HG03575 (cell line): ENCODE data around the gene SHC4.
"Not testable (repeated sequence)": the region's sequence is repeated elsewhere in the genome, so short reads cannot be mapped to it uniquely, and the experiment has no call there.

Experiments used
- ATAC-seq: cut with Tn5 transposase; IDR thresholded peaks from one replicate; pipeline ENCODE4 v1.9.1; 2021; ENCODE audit not compliant: unreplicated experiment, insufficient number of reproducible peaks, low FRiP score; ENCODE audit errors: extremely low read depth

The SHC4 gene

DNA sequence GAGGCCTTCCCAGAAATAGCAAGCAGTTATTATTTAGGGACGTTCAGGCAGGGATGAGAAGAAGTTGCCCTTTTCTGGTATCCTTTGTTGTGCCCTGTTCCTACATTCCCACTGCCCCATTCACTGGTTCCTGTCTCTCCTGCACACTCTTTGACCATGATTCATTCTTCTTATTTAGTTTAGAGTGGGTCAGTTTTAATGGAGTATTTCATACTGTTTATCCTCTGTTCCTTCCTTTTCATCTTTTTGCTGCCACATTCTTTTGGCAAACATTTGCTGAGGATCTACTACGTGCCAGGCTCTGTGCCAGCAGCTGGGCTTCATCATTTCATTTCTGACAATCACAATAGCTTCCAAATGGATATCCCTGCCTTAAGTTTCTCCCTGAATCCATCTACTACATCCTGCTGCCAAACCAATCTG lies 97.6 kb downstream of the SHC4 start:
- ATAC-seq, result no peak

DNA sequence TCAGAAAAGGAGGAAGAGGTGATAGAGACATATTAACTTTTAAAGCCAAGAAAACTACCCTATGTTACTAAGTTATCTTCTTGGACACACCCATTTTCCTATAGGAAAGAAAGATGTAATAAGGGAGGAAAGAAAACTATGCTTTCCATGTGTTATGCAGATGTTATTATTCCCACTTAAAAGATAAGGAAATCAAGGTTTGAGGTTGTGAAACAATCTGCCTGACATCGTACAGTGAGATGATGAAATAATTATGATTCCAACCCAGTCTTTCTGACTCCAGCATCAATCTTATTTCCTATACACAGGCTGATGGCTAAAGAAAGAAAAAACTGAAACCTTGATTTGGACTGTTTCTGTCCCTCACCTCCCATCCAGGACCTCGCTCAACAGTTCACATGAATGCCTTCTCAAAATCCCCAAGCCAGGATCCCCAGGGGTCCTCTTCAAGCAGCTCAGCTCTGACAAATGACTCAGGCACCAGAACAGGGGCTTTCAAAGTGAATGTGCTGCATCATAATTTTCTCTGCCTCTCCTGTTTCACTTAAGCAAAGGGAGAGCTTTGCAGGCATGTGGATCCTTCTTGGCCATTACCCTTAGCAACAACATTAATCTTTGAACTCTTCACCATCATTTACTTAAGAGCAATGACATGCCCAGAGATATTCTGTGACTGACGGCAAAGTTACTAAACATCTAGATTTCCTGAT lies 98.2 kb downstream of the SHC4 start:
- no peak for ATAC-seq

DNA sequence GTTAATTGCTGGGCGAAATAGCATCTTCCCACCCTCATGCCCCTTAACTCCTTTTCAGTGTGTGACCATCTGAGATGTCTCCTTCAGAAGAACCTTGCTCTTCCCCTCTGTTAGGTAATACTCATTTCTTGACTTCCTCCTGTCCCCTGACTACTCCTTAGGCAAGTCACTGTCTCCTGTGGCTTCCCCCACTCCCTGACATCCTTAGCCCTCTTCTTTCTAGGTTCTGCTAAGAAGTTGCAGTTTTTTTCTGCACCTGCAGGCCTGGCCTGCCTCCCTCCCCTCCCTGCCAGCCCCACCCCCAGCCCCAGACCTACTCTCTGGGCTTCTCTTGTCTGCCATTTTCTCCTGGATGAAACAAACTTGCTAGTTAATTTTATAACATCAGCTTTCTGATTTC lies 101.0 kb downstream of the SHC4 start:
- no peak for ATAC-seq

DNA sequence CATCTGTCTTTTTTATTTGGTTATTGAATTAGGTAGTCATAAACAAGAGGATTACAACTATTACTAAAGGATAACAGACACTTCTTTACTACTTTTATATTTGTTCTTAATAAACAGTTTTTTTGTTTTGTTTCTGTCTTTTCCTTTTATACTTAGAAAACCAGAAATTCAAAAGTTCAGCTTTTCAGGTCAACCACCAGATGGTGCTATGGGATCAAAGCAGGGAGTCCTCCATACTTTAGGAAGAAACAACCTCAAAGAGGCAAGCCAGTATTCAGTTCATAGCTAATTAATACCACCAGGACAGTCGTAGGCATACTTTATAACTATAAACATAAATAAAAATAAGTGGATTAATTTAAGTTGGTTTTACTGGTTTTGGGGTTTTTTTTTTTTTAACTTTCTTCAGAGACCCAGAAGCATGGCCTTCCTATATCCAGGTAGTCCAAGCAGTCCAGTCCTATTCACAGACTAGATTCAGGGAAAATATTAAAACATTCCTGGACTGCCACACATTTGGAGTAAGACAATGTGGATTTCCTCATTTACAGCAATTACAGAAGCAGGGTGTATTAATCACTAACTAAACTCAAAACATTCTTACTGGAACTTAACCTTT lies 101.8 kb downstream of the SHC4 start:
- ATAC-seq, result no peak

DNA sequence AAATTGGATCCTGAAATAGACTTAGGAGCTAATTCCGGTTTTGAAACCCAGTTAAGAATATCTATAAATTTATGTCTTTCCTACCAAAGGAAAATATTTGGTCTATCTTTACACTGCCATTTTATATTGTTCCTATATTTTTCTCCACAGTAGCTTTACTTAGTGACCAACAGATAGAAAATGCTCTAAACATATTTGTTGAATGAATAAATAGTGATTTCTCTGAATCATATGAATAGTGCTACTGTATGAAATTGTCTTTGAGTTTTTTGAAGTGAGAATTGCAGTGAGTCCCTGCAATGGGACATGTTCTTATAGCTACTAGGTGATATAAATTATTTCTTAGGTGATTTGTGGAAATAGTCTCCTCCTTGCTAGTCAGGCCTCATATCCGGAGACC lies 104.3 kb downstream of the SHC4 start:
- ATAC-seq, result no peak

DNA sequence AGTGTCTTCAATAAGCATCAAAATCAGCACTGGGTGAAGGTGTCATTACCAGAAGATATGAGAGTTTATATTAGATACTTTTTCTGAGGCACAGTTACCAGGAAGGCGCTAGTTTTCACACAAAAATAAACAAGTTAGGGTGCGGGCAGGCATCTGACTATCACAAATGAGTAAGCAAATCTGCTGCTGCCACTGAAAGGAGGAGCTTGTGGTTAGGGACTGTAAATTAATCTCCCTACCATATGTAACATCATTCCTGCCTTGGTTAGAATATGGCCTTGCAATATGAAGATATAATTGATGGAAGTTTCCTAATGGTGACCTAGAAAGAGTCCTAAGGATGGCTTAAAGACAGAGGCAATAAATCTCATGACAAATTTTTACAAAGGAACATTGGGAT lies 105.3 kb downstream of the SHC4 start:
- ATAC-seq, result no peak

DNA sequence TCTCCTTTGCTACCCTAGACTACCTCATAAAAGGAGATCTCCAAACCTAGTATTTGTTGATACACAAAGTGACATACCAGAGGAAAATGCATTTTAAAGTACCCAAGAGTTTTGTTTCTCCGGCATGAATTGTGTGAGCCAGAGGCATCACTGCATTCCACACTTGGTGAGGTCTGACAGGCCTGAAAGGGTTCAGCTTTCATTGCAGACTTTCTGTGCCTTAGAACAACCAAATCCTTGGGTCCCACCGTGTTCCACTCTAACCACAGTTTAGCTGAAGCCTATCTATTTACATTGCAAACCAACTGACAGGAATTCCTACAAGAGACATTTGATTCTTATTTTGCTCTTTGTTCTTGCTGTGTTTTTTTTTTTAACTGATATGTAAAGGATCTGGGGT lies 106.8 kb downstream of the SHC4 start:
- no peak for ATAC-seq

DNA sequence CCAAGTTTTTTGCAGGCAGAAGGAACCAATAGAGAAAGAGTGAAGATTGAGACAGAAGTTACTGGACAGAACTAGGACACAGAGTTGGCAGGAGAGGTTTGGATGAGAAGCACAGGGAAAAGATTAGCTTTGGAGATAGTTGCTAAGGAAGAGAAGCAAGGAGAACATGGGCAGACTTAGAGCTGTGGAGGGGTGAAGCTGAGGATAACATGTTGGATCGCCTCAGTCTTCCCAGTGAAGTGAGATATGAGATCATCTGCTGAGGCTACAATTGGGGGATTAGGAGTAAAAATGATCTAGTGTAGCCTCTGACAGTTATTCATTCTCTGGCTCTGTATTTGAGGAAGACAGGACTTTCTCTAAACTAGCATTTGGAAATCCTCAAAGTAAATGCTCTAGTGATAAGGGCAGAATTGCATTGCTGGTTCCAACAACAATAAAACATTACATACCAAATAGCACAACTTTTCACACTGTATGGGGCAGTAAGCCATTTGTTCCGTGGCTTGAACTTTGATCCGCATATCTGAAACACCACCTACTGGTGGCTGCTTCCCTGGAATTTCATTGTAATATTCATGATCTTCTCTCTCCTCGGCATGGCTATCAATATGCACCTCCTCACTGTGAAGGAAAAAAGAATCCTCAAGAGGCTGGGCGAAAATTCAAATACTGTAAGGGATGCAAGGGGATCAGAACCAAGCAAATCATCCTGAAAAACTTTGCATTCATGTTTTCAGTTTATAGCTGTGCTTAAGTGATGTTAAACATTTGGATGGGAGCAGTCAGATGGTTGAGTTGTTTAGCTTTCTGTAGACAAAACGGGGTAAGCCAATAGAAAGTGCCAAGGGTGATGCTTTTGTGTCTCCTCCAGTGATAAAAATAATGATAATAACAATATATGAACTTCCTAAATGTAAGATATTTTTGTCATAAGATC lies 107.9 kb downstream of the SHC4 start:
- ATAC-seq, result no peak

DNA sequence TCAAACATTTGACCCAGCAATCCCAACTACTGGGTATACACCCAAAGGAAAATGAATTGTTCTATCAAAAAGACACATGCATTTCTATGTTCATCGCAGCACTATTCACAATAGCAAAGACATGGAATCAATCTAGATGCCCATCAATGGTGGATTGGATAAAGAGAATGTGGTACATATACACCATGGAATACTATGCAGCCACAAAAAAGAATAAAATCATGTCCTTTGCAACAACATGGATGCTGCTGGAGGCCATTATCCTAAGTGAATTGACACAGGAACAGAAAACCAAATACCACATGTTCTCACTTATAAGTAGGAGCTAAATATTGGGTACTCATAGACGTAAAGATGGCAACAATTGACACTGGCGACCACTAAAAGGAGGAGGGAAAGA lies 109.3 kb downstream of the SHC4 start:
- not testable (repeated sequence) for ATAC-seq

DNA sequence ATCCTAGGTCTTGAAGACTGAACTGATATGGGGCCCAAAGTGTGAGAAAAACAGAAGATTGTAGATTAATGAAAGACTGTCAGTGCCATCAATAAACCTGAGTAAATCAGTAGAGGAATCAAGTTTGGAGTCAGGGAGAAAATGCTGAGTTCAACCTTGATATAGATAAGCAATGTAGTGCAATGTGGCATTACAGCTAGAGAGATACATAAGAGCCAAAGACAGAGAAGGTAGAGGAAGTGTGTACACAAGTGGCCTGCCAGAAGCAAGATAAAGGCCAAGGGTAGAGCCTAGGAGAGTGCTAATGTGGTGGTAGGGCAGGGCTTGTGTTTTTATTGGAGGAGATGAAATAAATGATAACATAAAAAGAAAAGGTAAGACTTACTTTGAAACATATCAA lies 111.8 kb downstream of the SHC4 start:
- no peak for ATAC-seq

DNA sequence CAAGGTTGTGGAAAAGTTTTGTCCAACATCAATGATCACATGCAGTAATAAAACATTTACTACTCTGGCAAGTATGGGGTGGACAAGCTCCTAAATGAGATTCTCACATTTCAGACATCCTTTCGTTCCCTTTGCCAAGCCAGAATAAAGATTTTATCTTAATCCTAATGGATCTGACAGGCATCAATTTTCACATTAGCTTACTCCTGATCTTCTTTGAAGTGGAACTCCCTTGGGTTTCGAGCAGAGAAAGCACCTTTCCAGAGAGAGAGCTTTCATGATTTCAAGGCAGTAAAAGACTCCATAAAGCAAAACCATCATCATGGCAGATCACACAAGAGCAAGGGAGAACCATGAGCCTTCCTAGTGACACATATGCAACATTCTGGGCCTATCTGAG lies 113.1 kb downstream of the SHC4 start:
- ATAC-seq, result no peak

DNA sequence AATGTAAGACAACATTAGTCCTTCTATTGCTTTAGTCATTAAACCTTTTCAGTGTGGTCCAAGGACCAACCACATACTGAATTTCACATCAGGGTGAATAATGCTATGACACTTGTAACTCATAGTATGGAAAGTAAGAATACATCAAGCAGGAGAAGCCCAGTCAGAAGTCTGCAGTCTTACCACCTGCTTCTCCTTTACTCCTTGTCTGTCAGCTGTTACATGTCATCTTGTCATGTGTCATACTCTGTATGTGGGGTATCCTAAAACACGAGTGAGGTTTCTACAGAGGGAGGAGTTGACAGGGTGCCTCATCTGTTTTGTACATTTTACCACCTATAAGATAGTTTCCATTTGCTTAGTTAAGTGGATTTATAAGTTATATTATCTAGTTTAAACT lies 118.6 kb downstream of the SHC4 start:
- no peak for ATAC-seq

DNA sequence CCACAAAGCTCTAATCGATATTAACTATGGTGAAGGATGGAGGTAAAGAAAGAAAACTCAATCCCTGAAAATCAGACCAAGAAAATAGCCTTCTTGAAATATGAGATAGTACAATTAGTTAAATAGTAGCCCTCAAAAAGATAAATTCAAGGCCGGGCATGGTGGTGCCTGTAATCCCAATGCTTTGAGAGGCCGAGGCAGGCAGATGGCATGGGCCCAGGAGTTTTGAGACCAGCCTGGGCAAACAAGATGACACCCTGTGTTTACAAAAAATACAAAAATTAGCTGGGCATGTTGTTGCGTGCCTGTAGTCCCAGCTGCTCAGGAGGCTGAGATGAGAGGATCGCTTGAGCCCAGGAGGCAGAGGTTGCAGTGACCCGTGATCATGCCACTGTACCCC lies 121.2 kb downstream of the SHC4 start:
- no peak for ATAC-seq

DNA sequence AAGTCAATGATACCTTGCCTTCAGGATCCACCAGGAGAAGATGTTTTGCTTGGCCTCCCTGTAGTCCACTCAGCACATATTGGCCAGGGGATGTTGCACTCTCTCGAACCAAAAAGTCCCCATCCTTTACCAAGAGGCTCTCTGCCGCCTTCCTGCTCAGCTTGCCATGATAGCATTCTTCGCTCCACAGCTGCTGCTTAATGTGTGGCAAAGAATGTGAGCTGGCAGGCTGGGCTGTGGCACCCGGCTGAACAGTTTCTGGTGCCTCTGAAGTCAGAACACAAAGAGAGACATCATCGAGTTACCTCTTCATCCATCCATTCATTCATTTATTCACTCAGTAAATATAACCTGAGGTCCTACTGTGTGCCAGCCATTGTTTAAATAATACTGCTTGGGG lies 129.0 kb downstream of the SHC4 start:
- ATAC-seq, result no peak

DNA sequence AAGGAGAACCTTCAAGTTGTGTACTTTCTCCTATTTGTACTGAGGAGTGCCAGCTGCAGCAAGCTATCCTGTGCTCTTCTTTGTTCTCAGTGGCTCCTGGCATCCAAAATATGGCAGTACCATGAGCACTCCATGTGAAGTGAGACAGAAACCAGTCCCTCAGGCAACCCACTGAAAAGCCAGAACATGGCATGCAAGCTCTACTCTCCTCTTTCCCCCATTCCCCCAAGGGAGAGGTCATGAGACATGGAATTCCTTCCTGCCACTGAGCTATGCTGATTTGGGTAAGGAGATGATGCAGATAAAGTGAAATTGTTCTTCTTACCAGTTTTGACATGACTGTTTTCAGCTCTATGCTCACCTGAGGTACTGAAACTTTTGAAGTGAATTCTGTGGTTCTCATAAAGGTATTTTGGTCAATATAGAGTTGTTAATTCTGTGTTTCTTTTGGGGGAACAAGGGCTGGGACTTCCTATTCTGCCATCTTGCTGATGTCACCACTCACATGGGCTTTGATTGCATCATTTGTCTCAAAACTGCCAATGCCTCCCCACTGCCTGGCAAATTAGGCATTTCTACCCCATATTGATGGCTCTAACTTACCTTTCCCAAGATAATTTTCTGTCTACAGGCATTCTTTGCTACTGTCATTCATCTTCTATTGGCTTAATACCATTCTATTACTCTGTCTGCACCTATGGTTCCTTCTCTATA lies 130.0 kb downstream of the SHC4 start:
- ATAC-seq, result no peak

DNA sequence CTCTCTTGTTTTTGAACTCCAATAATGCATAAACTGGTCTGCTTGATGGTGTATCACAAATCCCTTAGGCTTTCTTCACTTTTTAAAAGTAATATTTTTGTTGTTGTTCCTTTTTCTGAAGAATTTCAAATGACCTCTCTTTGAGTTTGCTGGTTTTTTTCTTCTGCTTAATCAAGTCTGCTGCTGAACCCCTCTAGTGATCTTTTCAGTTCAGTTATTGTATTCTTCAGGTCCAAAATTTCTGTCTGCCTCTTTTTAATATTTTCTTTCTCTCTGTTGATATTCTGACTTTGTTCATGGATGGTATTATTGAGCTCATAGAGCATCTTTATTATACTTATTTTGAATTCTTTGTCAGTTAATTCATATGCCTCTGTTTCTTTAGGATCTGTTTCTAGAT lies 131.1 kb downstream of the SHC4 start:
- no peak for ATAC-seq

DNA sequence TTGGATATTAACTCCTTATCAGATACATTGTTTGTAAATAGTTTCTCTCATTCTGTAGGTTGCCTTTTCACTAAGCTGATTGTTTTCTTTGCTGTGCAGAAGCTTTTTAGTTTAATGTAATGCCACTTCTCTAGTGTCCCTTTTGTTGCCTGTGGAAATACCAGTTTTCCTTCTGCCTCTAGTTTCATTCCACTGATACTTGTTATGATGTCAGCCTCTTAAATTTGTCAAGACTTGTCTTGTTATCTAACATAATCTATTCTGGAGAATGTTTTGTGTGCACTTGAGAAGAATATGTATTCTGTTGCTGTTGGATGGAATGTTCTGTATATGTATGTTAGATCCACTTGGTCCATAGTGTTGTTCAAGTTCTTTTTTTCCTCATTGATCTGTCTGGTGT lies 134.8 kb downstream of the SHC4 start:
- ATAC-seq, result no peak

DNA sequence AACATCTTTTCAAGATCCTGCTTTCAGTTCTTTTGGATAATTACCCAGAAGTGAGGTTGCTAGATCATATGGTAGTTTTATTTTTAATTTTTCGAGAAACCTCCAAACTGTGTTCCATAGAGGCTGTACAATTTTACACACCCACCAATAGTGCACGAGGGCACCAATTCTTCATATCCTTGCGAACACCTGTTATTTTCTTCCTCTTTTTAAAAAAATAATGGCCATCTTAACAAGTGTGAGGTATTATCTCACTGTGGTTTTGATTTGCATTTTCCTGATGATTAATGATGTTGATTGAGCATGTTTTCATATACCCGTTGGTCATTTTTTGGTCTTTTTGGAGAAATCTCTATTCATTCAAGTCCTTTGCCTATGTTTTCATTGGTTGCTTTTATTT lies 135.2 kb downstream of the SHC4 start:
- ATAC-seq, result no peak

DNA sequence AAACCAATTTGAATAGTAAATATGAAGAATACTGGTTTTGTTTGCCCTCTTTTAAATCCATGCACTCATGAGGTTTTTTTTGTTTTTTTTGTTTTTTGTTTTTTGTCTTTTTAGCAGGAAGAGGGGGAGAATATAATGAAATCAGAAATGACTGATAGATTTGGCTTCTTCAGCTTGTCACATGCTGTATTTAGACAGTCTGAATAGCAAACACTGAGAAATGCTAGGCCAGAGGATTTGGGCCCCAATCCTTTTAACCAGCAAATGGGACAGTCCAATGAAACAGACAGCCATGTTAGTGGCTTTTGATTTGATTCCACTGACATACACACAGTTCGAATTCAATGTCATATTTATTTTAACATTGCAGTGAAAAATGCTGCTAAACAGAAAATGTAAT lies 138.6 kb downstream of the SHC4 start:
- no peak for ATAC-seq
